CD4-positive, alpha-beta T cell treated with Interferon alpha-2 for 1 hour (primary cell): Measurements from ENCODE around the gene CGB3.

Source experiments
- DNase-seq, 2 donors: peaks; one replicate each; pipeline ENCODE4 v3.0.0-alpha.2; 2020 to 2022

Gene CGB3

DNA sequence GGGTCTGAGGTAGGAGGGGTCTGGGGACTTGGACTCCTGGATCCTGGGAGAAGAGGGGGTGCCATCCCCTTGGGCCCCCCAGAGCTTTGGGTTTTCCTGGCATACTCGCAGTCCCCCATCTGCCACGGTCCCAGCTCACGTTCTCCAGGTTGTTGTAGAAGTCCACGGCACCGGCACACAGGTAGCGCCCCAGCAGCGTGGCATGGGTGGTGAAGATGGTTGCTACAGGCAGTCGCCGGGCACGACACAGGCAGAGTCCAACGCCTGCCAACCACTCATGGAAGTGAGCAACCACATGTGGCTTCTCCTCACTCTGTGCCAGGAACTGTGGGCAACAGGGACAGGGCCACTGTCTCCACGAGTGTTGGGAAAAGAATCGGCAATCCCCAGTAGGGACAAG lies 38.4 kb downstream of the CGB3 start:
- DNase-seq: no peak

DNA sequence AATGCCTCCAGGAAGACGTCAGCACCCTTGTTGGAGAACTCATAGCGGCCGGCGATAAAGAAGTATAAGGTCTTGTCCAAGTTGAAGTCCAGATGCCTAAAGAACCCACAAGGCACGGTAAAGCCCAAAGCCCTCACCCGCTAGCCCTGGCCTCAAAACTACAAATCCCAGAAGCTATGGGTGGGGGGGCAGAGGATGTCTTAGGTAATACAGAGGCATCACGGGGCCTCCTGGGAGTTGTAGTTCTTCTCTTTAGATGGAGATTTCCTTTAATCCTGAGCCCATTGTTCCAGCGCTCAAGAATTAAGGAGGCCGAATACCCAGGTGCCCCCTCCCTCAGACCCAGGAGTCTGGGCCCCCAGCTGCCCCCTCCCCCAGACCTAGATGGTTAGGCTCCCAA lies 41.9 kb downstream of the CGB3 start:
- no peak for DNase-seq

DNA sequence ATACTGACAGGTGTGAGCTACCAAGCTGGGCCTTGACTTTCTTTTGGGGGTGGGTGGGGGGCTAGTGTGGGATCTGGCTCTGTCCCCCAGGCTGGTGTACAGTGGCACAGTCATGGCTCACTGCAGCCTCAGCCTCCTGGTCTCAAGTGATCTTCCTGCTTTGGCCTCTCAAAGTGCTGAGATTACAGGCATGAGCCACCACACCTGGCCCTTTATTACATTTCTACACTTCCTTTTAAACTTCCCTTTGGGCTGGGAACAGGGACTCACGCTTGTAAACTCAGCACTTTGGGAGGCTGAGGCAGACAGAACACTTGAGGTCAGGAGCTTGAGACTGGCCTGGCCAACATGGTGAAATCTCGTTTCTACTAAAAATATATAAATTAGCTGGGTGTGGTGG lies 47.1 kb downstream of the CGB3 start:
- DNase-seq: no peak

DNA sequence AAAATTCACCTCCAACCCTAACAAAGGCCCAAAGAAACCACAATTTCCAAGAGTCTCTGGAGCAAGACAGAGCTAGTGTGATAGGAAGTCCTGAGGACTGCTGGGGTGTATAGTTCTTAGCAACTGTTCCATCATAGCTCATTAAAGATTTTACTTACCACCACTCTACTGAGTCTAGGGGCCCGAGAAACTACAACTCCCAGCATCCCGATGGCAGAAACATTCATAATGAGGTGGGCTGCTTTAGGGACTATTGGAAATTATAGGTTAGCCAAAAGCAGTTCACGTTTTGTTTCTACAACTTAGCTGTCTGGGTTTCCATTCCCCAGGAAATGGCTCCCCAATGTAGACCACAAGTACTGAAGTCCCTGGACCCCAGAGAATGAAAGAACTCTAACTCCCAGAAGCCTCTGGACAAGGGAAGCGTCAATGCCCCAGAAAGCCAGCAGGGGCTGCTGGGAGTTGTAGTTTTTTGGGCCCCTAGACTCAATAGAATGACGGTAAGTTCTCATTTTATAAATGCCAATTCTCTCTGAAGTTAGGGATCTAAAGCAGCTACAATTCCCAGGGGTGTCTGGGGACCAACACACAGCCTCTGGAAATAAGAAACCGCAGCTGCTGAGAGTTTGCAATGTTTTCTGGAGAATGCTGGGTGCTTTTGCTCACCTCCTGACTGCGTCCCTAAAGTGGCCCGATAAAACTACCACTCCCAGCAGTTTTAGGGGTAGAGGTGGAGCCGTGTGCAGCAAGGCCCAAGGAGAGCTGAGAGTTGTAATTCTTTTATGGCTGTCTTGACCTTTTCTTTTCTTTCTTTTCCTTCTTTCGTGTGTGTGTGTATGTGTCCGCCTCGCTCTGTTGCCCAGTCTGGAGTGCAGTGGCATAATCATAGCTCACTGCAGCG lies 47.9 kb downstream of the CGB3 start:
- peak; percentile 41 to 62 for DNase-seq
